HEK293 (cell line): ENCODE data around the gene LTV1.

Source experiments
- CTCF ChIA-PET: fragments of 350-600 bp; formaldehyde crosslinking; extraction: SDS; loops from one replicate; lab custom pipeline; 2021; ENCODE audit warnings: antibody characterized with exemption; lab: Yijun Ruan, JAX
- POLR2A ChIA-PET: fragments of 300-600 bp; formaldehyde crosslinking; extraction: SDS; loops from one replicate; lab custom pipeline; 2020; ENCODE audit warnings: antibody characterized with exemption, inconsistent platforms; lab: Yijun Ruan, JAX
- H3K27ac ChIP-seq: fragments of 200-500 bp; sonication (Bioruptor generic); 2 replicates; pipeline ENCODE4 v1.5.1; 2014; ENCODE audit warnings: low read depth, low read length, control low read depth, inconsistent platforms; ENCODE audit errors: extremely low read depth
- H3K36me3 ChIP-seq, 2 experiments: fragments of 200-500 bp in 1 of 2; sonication (Bioruptor generic) in 1 of 2; 1 replicate in 1 of 2; 2 replicates in 1 of 2; pipeline ENCODE4 v1.5.1; 2014 to 2017; ENCODE audit warnings: inconsistent platforms in 2 of 2, low read length in 2 of 2; ENCODE audit not compliant: control insufficient read depth in 2 of 2, insufficient read depth in 1 of 2
- H3K4me1 ChIP-seq: fragments of 200-500 bp; sonication (Bioruptor generic); 2 replicates; pipeline ENCODE4 v1.5.1; 2014; ENCODE audit warnings: mild to moderate bottlenecking, low read length, inconsistent platforms; ENCODE audit not compliant: control insufficient read depth, insufficient read depth
- H3K4me3 ChIP-seq: 2 replicates; pipeline ENCODE4 v1.5.1; 2011; ENCODE audit warnings: low read depth, mild to moderate bottlenecking, control low read depth, low read length, moderate library complexity
- H3K9me3 ChIP-seq: fragments of 200-500 bp; sonication (Bioruptor generic); 2 replicates; pipeline ENCODE4 v1.5.1; 2014; ENCODE audit warnings: low read depth, low read length, inconsistent platforms; ENCODE audit not compliant: control insufficient read depth, insufficient read depth
- GLIS2 ChIP-seq: fragments of 450-650 bp; formaldehyde crosslinking; IDR thresholded peaks from 2 replicates; pipeline ENCODE4 v1.5.1; 2016; ENCODE audit warnings: missing biosample characterization, missing genetic modification characterization
- MEIS1 ChIP-seq: sonication (generic); formaldehyde crosslinking; IDR thresholded peaks from 2 replicates; pipeline ENCODE4 v1.8.1; 2022; ENCODE audit warnings: missing genetic modification reagents, mild to moderate bottlenecking, borderline replicate concordance
- PRDM6 ChIP-seq: fragments of 450-650 bp; formaldehyde crosslinking; IDR thresholded peaks from 2 replicates; pipeline ENCODE4 v1.5.1; 2017; ENCODE audit warnings: missing biosample characterization, missing genetic modification characterization
- SETDB1 ChIP-seq: IDR thresholded peaks from one replicate; pipeline ENCODE4 v1.6.1; 2017; ENCODE audit warnings: mild to moderate bottlenecking, low read length, moderate library complexity, mixed read lengths; ENCODE audit not compliant: insufficient read length
- ZBTB10 ChIP-seq: fragments of 450-650 bp; formaldehyde crosslinking; IDR thresholded peaks from 2 replicates; pipeline ENCODE4 v1.5.1; 2016; ENCODE audit warnings: missing biosample characterization, missing genetic modification characterization
- ZBTB6 ChIP-seq: fragments of 450-650 bp; formaldehyde crosslinking; IDR thresholded peaks from 2 replicates; pipeline ENCODE4 v1.5.1; 2017; ENCODE audit warnings: missing biosample characterization, missing genetic modification characterization
- ZFP37 ChIP-seq: fragments of 450-650 bp; formaldehyde crosslinking; IDR thresholded peaks from 2 replicates; pipeline ENCODE4 v1.5.1; 2016; ENCODE audit warnings: missing biosample characterization, missing genetic modification characterization
- ZNF121 ChIP-seq: fragments of 450-650 bp; formaldehyde crosslinking; IDR thresholded peaks from 2 replicates; pipeline ENCODE4 v1.5.1; 2016; ENCODE audit warnings: missing biosample characterization, missing genetic modification characterization
- ZNF174 ChIP-seq: fragments of 450-650 bp; formaldehyde crosslinking; IDR thresholded peaks from 2 replicates; pipeline ENCODE4 v1.5.0; 2017; ENCODE audit warnings: missing biosample characterization, mild to moderate bottlenecking, missing genetic modification characterization
- ZNF19 ChIP-seq: fragments of 450-650 bp; formaldehyde crosslinking; IDR thresholded peaks from 2 replicates; pipeline ENCODE4; 2016; ENCODE audit warnings: missing biosample characterization, missing genetic modification characterization, low read depth
- ZNF24 ChIP-seq: fragments of 450-650 bp; formaldehyde crosslinking; IDR thresholded peaks from 2 replicates; pipeline ENCODE4 v1.5.1; 2016; ENCODE audit warnings: missing biosample characterization, missing genetic modification characterization
- ZNF302 ChIP-seq: fragments of 450-650 bp; formaldehyde crosslinking; IDR thresholded peaks from 2 replicates; pipeline ENCODE4 v1.5.1; 2016; ENCODE audit warnings: missing biosample characterization, missing genetic modification characterization, low read depth
- ZNF398 ChIP-seq: fragments of 450-650 bp; formaldehyde crosslinking; IDR thresholded peaks from 2 replicates; pipeline ENCODE4 v1.5.1; 2017; ENCODE audit warnings: missing biosample characterization, missing genetic modification characterization
- ZNF423 ChIP-seq: fragments of 450-650 bp; formaldehyde crosslinking; IDR thresholded peaks from 2 replicates; pipeline ENCODE4 v1.5.1; 2016; ENCODE audit warnings: missing biosample characterization, missing genetic modification characterization
- ZNF510 ChIP-seq: fragments of 450-650 bp; formaldehyde crosslinking; IDR thresholded peaks from 2 replicates; pipeline ENCODE4 v1.5.1; 2018; ENCODE audit warnings: mild to moderate bottlenecking, missing genetic modification characterization, missing biosample characterization; ENCODE audit not compliant: insufficient replicate concordance
- ZNF529 ChIP-seq: fragments of 450-650 bp; formaldehyde crosslinking; IDR thresholded peaks from 2 replicates; pipeline ENCODE4 v1.5.1; 2017; ENCODE audit warnings: missing genetic modification characterization, missing biosample characterization; ENCODE audit not compliant: insufficient replicate concordance
- ZNF544 ChIP-seq: fragments of 450-650 bp; formaldehyde crosslinking; IDR thresholded peaks from 2 replicates; pipeline ENCODE4 v1.5.0; 2017; ENCODE audit warnings: missing biosample characterization, missing genetic modification characterization
- ZNF549 ChIP-seq: fragments of 450-650 bp; IDR thresholded peaks from 2 replicates; pipeline ENCODE4 v1.5.1; 2018; ENCODE audit warnings: missing biosample characterization, missing genetic modification characterization, mild to moderate bottlenecking, inconsistent platforms, moderate library complexity
- ZNF558 ChIP-seq: fragments of 450-650 bp; formaldehyde crosslinking; IDR thresholded peaks from 2 replicates; pipeline ENCODE4 v1.5.1; 2016; ENCODE audit warnings: missing biosample characterization, missing genetic modification characterization
- ZNF626 ChIP-seq: fragments of 450-650 bp; sonication (Bioruptor Pico); formaldehyde crosslinking; IDR thresholded peaks from 2 replicates; pipeline ENCODE4 v1.5.1; 2018; ENCODE audit warnings: missing biosample characterization, missing genetic modification characterization, inconsistent platforms
- ZNF660 ChIP-seq: fragments of 450-650 bp; IDR thresholded peaks from 2 replicates; pipeline ENCODE4 v1.5.1; 2018; ENCODE audit warnings: missing biosample characterization, mild to moderate bottlenecking, missing genetic modification characterization
- ZNF747 ChIP-seq: fragments of 450-650 bp; formaldehyde crosslinking; IDR thresholded peaks from 2 replicates; pipeline ENCODE4 v1.5.1; 2016; ENCODE audit warnings: missing biosample characterization, missing genetic modification characterization
- ZSCAN18 ChIP-seq: fragments of 450-650 bp; formaldehyde crosslinking; IDR thresholded peaks from 2 replicates; pipeline ENCODE4 v1.5.1; 2016; ENCODE audit warnings: missing biosample characterization, missing genetic modification characterization
- ZSCAN30 ChIP-seq: fragments of 450-650 bp; IDR thresholded peaks from 2 replicates; pipeline ENCODE4 v1.5.1; 2018; ENCODE audit warnings: missing biosample characterization, mild to moderate bottlenecking, missing genetic modification characterization, moderate library complexity

The LTV1 gene

GRCh38 chr6:143857651-143858050 lies 14.5 kb downstream of the LTV1 start:
- TF ChIP-seq ZNF549 (tag by site-specific recombination) = no peak
- no peak for TF ChIP-seq ZBTB6 (tag by site-specific recombination)
- no peak for TF ChIP-seq ZNF558 (tag by site-specific recombination)
- TF ChIP-seq ZNF510 (tag by site-specific recombination) = no peak
- no peak for TF ChIP-seq ZNF544
- TF ChIP-seq ZNF19 = no peak
- no peak for TF ChIP-seq ZNF529 (tag by site-specific recombination)
- TF ChIP-seq ZSCAN30 (tag by site-specific recombination) = no peak
- TF ChIP-seq ZSCAN18 (tag by site-specific recombination) = no peak
- no peak for TF ChIP-seq ZBTB10 (tag by site-specific recombination)
- TF ChIP-seq MEIS1 (CRISPR knock-in tag) = no peak
- no peak for TF ChIP-seq ZNF121
- TF ChIP-seq GLIS2 (tag by site-specific recombination) = no peak
- no peak for TF ChIP-seq ZFP37 (tag by site-specific recombination)
- TF ChIP-seq SETDB1 = no peak
- TF ChIP-seq ZNF24 = no peak
- no peak for TF ChIP-seq ZNF747
- no peak for TF ChIP-seq ZNF423
- Histone ChIP-seq H3K36me3 (peaks cover 61 to 87% of the 10 kb centered on the region in 2 experiments), H3K9me3 (no peaks in the 10 kb centered on the region), H3K4me1 (no peaks in the 10 kb centered on the region), H3K27ac (no peak overlapping the region), H3K4me3 (no peak overlapping the region)
- CTCF ChIA-PET = interaction anchor here (1.1 kb wide), 1 partner anchor 13 kb away, joined by 5 read pairs; no protein-coding TSS in a partner anchor
- POLR2A ChIA-PET = no interaction called here

- Histone ChIP-seq H3K4me3 (no peak overlapping the region), H3K9me3 (no peaks in the 10 kb centered on the region), H3K36me3 (peaks cover 76 to 100% of the 10 kb centered on the region in 2 experiments), H3K4me1 (no peaks in the 10 kb centered on the region), H3K27ac (no peak overlapping the region)
- ChIA-PET CTCF (interaction anchor here (0.7 kb wide), 1 partner anchor 115 kb away, joined by 5 read pairs; no protein-coding TSS in a partner anchor), POLR2A (no interaction called here)
- no peak for TF ChIP-seq ZNF19
- no peak for TF ChIP-seq ZNF626 (tag by site-specific recombination)
- no peak for TF ChIP-seq ZNF660 (tag by site-specific recombination)
- no peak for TF ChIP-seq ZNF398 (tag by site-specific recombination)
- no peak for TF ChIP-seq ZNF302 (tag by site-specific recombination)
- TF ChIP-seq PRDM6 (tag by site-specific recombination) = no peak
- no peak for TF ChIP-seq ZNF174
Observed at GRCh38 chr6:143859891-143860660, 16.9 kb downstream of the LTV1 start.
